Measurements from ENCODE around the gene NOC3L.

The NOC3L gene

DNA sequence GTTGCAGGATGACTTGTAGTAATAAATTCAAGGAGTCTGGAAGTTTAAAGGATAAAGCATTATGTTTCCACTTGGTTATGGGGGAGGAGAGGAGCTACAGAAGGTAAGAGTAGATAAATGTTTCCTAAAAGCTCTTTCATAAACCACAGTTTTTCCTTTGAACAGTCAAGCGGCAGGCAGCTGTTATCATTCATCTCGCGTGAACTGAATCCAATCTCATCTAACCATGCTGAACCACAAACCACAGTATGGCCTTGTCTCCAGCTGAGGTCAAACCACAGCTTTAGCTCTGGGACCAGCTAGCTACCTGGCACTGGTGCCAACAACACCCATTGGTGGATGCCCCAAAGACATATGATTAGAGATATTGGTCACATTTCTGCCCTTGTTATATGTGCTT, 63.3 kb downstream of the NOC3L start:
- DNase-seq: no peak

DNA sequence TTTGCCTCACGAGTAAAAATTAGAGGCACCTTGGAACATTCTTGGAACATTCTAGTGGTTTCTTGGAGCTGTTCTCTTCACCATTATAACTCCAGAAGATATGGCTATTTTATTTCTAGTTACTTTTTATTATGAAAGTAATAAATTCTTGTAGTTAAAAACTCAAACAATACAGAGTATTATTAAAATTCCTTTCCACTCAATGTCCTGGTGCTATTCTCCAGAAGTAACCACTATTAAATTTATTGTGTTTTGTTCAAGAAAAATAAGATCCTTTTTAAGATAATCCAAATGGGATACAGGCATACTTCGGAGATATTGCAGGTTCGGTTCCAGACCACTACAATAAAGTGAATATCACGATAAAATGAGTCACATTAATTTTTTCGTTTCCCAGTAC, 68.6 kb downstream of the NOC3L start:
- DNase-seq: no peak

DNA sequence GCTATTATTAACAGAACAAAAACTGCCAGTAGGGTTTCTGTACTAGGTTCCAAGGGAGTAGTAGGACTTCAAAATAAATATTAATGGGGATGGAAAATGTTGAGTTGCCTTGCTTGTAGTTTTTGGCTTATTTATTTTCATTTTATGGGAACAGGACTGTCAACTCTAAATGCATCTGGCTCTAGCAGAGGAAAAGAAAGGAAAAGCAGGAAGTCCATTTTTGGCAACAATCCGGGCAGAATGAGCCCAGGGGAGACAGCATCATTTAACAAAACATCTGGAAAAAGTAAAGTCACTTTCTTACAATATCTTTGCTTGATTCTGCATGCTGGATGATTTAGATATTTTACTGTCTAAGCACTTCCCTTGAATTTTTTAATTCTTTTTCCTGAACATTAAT, 69.4 kb downstream of the NOC3L start:
- DNase-seq: no peak

DNA sequence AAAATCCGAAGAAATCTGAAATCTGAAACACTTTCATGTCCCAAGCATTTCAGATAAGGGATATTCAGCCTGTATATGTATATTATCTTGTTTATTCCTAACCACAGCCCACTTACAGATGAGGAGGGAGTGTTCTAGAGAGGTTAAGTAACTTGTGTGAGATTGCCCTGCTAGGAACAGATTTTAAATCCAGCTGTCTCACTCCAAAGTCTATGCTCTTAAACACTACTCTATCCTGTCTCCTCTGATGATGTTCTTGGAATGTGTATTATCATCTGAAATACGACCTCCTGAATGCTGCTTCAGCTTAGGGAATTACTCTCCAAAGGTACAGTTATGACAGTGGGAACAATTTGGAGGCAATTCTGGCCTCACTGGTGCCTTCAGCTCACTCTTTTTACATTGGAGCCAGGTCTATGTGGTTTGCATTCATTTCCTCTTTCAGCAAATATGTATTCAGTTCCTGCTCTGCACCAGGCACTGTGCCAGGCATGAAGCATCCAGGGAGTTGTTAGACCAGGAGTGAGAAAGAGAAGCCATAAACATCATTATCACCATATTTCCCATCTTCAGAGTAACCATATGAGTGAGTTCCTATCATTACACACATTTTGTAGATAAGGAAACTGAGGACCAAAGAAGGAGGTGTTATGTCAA, 70.2 kb downstream of the NOC3L start:
- DNase-seq: no peak

DNA sequence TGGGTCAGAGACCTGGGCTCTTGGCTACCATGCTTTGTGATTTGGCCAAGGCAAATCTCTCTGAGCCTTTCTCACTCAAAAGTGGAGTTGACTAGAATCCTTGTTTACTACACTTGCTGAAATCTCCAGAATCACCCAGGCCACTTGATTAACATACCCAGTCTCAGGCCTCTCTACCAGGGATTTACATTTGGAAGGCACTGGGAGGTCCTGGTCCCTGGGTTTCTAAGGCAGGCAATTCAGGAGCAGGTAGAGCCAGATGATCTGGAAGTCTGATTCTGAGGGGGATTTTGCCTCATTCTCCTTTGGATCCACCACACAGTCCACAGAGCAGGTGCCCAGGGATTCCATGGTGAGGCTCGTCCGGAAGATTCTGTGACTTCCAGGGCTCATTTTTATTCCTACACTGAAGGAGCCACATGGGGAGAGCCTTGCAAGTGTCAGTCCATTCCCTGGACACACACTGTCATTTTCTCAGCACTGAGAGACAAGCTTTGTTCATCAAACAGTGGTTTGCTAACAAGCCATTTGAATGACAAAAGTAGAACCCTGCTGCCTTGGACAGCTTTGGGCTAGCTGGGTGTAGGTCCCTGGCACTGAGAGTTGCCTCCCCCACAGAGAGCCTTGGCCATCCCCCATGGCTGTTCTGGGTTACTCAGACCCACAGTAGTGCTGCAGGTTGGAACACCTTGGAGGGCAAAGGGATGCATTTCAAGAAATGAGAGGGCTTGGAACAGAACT, 74.2 kb downstream of the NOC3L start:
- DNase-seq: no peak

DNA sequence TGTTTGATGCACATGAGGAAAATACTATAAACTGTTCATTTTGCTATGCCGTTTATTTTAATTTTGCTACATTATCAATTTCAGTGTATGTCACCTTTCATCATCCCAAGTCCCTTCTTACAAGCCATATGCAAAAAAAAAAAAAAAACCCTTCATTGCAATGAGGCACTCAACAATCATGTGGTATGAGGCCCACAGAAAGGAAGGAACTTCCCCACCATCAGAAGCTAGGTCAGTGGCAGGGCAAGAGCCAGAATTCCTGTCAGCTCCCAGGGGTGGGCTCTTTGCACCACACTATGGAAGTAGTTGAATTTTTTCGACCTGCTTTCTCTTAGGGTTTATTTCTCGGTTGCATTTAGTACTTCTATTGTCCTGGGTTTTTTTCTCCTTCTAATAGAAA, 75.4 kb downstream of the NOC3L start:
- no peak for DNase-seq

DNA sequence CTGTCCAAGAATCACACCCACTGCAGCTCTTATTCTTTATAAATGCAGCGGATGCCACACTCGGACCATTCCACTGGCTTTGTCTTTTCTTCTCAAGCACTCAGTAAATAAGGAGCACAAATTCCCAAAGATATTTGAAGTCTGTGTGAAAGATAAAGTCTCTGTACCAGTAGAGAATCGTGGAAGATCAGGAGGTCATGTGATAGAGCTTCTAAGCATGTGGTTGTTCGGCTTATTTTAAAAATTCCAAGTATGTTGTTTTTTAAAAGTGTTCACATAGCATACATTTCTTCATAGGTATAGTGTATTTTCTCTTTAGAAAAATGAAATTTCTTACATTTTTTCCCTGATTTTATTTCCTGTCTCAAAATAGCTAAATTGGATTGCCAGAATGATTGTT, 75.8 kb downstream of the NOC3L start:
- DNase-seq: no peak

DNA sequence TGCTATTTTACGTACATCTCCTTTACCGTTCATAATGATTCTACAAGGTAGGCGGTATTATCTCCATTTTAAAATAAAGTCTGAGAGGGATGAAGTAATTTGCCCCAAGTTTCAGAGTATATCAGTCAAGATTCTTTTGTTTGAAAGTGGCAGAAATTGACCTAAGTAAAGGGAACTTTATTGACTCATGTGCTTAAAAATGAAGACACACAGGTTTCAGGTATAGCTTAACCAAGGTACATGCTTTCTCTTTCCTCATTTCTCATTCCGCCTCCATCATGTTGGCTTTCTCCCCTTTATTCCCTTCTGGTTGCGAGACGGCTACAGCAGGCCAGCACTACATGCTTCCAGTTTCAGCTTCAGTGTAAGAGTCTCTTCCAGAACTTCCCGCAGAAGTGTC, 77.5 kb downstream of the NOC3L start:
- no peak for DNase-seq

Measured in NCI-H1930 (cell line).